Lower leg skin (tissue), 4 donors: Measurements from ENCODE around the gene SRL. TPM values are rescaled to one million over a fixed set of nuclear protein-coding genes. Genes with fewer than 3 reads are reported as not detected.

Experiments used
- DNase-seq, 2 donors: peaks; one replicate each; pipeline ENCODE4 v3.0.0-alpha.2; 2019; ENCODE audit warnings: low spot score in 2 of 2
- H3K4me3 ChIP-seq: fragments of 200-600 bp; sonication (generic); 2 replicates; pipeline ENCODE4 v1.5.1; 2017; ENCODE audit warnings: mild to moderate bottlenecking, low read depth; ENCODE audit not compliant: poor library complexity, severe bottlenecking
- CTCF ChIP-seq, 3 donors: fragments of 450-650 bp; IDR thresholded peaks; one replicate each; pipeline ENCODE4 v1.5.1; 2016; ENCODE audit warnings: antibody characterized with exemption in 3 of 3, mild to moderate bottlenecking in 3 of 3, moderate library complexity in 2 of 3
- POLR2A ChIP-seq, 2 donors: fragments of 450-650 bp; IDR thresholded peaks; one replicate each; pipeline ENCODE4 v1.6.1; 2016 to 2017; ENCODE audit warnings: antibody characterized with exemption in 2 of 2, mild to moderate bottlenecking in 1 of 2, moderate library complexity in 1 of 2
- WGBS, 2 donors: methylation state at CpG; one replicate each; pipeline ENCODE4 v1.1.5; 2018; 5-methylcytosine and 5-hydroxymethylcytosine counted together
- intact Hi-C: fragments of 100-400 bp; cut with DNase I; formaldehyde crosslinking; loops from one replicate; pipeline ENCODE4 v1.15.0; 2023; ENCODE audit warnings: low total_unique reads
- total RNA-seq, 4 donors: library from RNA; depleted of rRNA; stranded (reverse); fragments of >200 nt; gene quantifications; one replicate each; pipeline ENCODE4 v1.1.0, GENCODE V29; 2016

SRL gene
- total RNA-seq, 4 donors from 2014 or later = 0.04 to 1.0 (median 0.55) TPM

- 0% methylated on average over 39 to 43 of the region's 79 CpGs for WGBS, 2 donors
- no peak for TF ChIP-seq POLR2A (IDR thresholded peaks at IDR 0.05)
- TF ChIP-seq CTCF (IDR thresholded peaks at IDR 0.05) = no peak
- H3K4me3 ChIP-seq = peak overlapping the region; percentile 92
- DNase-seq = peak in 1 of 2 donors; percentile 92
- intact Hi-C loops = no loop called here
Observed at GRCh38 chr16:4272114-4272956, 30.5 kb upstream of the SRL start.

- intact Hi-C loops = no loop called here
Observed at GRCh38 chr16:4271176-4272113, 29.6 kb upstream of the SRL start.

GRCh38 chr16:4270595-4270994 is 28.7 kb upstream of the SRL start:
- no peak overlapping the region for H3K4me3 ChIP-seq
- WGBS, 2 donors = 84 to 91% methylated on average over 7 of the region's 7 CpGs
- intact Hi-C loops = no loop called here

More at GRCh38 chr16:4271176-4272113, 29.6 kb upstream of the SRL start:
- peak overlapping the region; percentile 92 for H3K4me3 ChIP-seq
- WGBS, 2 donors = 0 to 1% methylated on average over 30 to 34 of the region's 72 CpGs
- TF ChIP-seq POLR2A (IDR thresholded peaks at IDR 0.05) = no peak
- no peak for TF ChIP-seq CTCF (IDR thresholded peaks at IDR 0.05)
- peak; percentile 91 to 98 for DNase-seq

GRCh38 chr16:4270091-4270490 is 28.2 kb upstream of the SRL start:
- no peak for DNase-seq
- H3K4me3 ChIP-seq = no peak overlapping the region
- 62 to 72% methylated on average over 5 of the region's 5 CpGs for WGBS, 2 donors
- TF ChIP-seq CTCF (IDR thresholded peaks at IDR 0.05) = no peak
- no peak for TF ChIP-seq POLR2A (IDR thresholded peaks at IDR 0.05)
- intact Hi-C loops = no loop called here

More at GRCh38 chr16:4270595-4270994, 28.7 kb upstream of the SRL start:
- TF ChIP-seq CTCF (IDR thresholded peaks at IDR 0.05) (no peak), POLR2A (IDR thresholded peaks at IDR 0.05) (no peak)
- DNase-seq = no peak

- intact Hi-C loops = no loop called here
- H3K4me3 ChIP-seq = no peak overlapping the region
- WGBS, 2 donors = 94 to 96% methylated on average over 6 of the region's 6 CpGs
- no peak for DNase-seq
- TF ChIP-seq CTCF (IDR thresholded peaks at IDR 0.05) = no peak
- TF ChIP-seq POLR2A (IDR thresholded peaks at IDR 0.05) = no peak
Observed at GRCh38 chr16:4266372-4266771, 24.5 kb upstream of the SRL start.
